Right ventricle myocardium inferior (tissue), 1 donor: ENCODE results near the gene GPC6. TPM values are rescaled to one million over a fixed set of nuclear protein-coding genes. Genes with fewer than 3 reads are reported as not detected.

Experiments used
- ATAC-seq: fragments of 200-7000 bp; cut with Tn5 transposase; one replicate; pipeline ENCODE4 v1.9.1; 2020; ENCODE audit warnings: mild to moderate bottlenecking, moderate library complexity
- DNase-seq: peaks from one replicate; pipeline ENCODE4 v3.0.0; 2021; ENCODE audit errors: missing footprints
- intact Hi-C: fragments of 100-400 bp; cut with DNase I; formaldehyde crosslinking; loops from one replicate; pipeline ENCODE4 v1.11.0; 2022
- total RNA-seq: library from RNA; stranded (reverse); fragmentation: NEBNext Ultra II Directional; extraction: Animal tissue kit (Norgen Biotek cat#: 25700); gene quantifications from one replicate; pipeline ENCODE4 v1.2.1, GENCODE V29; 2021
- donor health status: DM: no; HTN: yes; CAD: no; lungs with severe emphysema.

GPC6 gene
- total RNA-seq, 1 donor from 2014 or later = 2.6 TPM

DNA sequence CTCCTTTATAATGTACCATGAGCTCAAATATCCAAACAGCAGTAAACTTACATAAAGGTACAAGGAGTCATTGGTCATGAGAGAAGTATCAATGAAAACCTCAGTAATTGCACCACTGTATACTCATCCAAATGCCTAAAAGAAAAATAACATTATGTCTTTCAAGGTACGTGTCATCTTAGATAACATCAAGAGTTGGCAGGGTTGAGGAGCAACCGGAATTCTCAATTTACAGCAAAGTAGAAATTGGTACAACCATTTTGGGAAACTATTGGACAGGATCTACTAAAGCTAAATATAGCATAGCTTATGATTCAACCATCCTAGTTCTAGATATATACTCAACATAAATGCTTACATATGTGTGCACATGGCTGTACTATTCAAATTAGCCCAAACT, 502.8 kb downstream of the GPC6 start:
- intact Hi-C loops = no loop called here
- DNase-seq = no peak
- ATAC-seq = no peak

- intact Hi-C loops = no loop called here
- DNase-seq (no peak), ATAC-seq (no peak)
These were observed 504.2 kb downstream of the GPC6 start for GRCh38 chr13:93730780-93731179.

DNA sequence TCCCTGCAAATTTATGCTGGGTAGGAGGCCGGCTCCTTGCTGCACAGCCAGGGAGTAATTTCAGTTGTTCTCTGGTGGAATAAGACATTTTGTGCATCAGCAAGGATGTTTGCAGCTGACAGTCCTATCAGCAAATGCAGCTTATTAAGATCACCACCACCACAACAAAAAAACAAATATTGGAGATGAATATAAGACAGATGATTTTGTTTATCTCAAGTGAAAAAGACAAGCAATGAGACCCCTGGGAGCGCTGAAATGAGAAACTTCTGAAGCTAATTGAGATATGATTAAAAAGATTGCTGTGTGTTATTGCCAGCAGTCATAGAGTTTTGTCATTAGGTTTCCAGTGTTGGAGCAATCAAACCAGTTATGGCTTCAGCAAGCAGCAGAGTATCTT, 505.6 kb downstream of the GPC6 start:
- ATAC-seq (no peak), DNase-seq (no peak)
- intact Hi-C loops = no loop called here

DNA sequence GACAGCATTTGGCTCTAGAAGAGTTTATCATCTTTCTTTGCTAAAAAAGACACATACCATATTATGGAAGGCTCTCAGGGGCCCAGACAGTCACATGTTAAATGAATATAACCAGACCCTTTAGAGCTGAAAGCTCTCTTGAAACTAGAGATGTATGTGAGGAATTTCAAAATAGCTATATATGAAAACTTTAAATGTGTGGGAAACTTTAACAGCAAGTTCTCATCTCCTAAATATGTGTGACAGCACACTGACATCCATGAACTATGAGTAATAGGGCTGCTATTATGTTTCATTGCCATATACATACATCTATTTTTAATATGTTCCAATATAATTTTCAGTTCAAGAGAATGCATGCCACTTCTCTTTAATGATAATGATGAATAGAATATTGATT, 509.5 kb downstream of the GPC6 start:
- DNase-seq (no peak), ATAC-seq (no peak)
- intact Hi-C loops = no loop called here

GRCh38 chr13:93736909-93737308, 510.3 kb downstream of the GPC6 start:
- no peak for ATAC-seq
- DNase-seq = no peak
- intact Hi-C loops = no loop called here

GRCh38 chr13:93740334-93740733, 513.7 kb downstream of the GPC6 start:
- no peak for ATAC-seq
- intact Hi-C loops = no loop called here

DNA sequence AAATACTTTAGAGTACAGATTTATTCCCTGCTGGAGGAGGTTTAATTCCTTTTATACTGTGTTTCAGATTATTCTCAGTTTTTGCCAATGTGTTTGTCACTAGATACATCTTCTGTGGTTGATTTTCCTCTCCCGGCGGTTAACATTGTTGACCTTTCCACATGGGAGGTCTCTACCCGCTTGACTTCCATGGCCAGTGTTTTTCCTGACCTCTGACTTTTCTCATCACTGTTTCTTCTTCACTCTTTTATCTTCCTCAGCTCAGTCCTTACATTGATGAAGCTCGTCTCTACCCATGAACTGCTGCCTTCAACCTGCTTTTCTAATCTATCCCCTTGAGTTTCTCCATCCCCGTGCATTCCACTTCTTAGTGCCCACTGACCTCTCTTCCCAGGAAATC, 517.4 kb downstream of the GPC6 start:
- ATAC-seq (no peak), DNase-seq (no peak)
- intact Hi-C loops = no loop called here

More at GRCh38 chr13:93740334-93740733, 513.7 kb downstream of the GPC6 start:
- no peak for DNase-seq

DNA sequence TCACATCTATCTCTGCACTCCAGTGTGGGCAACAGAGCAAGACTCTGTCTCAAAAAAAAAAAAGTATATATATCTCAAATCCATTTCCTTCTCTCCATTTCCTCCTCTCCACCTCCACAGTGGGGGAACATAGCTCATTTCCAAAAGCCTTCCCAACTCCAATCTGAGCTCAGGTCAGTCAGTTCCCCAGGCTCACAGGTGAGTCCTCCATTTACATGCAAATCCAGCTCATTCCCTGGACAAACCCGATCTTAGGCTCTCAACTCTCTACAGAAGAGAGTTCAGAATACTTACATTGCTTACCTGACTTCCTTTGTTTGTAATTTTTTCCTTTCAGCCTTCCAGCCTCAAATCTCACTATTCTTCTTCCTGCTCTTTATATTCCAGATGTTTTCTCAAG, 518.3 kb downstream of the GPC6 start:
- DNase-seq (no peak), ATAC-seq (no peak)
- intact Hi-C loops = no loop called here

GRCh38 chr13:93745884-93746283, 519.3 kb downstream of the GPC6 start:
- ATAC-seq (no peak), DNase-seq (no peak)
- intact Hi-C loops = no loop called here

DNA sequence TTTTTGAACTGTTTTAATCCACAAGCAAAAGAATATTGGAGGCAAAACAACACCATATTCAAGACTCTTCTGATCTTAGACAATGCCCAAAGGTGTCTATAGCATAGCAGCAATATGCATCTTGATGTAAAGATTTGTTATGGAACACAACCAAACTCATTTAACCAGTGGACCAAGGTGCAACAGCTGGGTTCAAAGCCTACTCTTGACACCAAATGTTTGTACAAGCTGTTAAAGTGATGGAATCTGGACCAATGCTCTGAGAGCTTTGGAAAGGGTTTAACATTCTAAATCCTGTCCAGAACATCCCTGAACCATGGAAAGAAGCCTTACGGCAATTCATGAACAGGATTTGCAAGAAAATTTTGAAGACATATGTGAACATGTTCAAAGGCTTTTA, 520.0 kb downstream of the GPC6 start:
- DNase-seq (no peak), ATAC-seq (no peak)
- intact Hi-C loops = no loop called here

DNA sequence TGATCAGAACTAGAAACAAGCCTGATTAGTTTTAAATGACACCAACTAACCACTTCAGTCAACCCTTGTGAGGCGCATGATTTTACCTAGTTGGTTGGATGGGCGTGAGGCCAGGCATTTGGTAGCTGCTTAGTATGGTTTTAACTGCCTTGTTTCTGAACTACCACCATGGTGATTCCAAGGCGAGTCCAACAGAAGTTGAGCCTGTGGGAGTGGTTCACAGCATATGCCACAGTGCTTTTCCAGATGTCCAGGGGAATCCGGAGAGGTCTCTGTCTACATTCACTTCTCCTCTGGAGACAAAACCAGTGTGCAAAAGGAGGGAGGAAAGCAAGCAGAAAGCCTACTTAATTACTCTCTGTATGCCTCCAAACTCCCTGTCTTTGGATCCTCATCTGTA, 524.1 kb downstream of the GPC6 start:
- ATAC-seq (no peak), DNase-seq (no peak)
- intact Hi-C loops = no loop called here

GRCh38 chr13:93751117-93751516, 524.5 kb downstream of the GPC6 start:
- ATAC-seq = no peak
- DNase-seq = no peak
- intact Hi-C loops = no loop called here

DNA sequence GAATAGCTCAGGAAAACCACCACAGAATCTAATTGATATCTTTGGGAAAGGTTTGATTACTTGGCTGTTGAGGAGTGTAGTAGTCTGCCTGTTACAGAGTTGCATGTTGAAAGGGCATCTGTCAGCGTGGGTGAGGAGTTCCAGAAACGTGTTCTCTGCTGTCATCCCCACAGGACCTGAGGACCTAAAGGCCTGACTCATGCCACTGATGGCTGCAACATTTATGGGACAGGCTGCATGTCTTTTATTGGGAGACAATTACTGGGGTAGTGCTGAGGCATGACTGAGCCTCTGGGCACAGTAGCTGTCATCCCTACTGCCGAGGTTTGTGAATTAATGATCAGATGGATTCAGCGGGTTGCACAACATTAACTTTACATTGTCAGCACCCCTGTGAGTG, 525.9 kb downstream of the GPC6 start:
- DNase-seq = no peak
- peak; percentile 68 for ATAC-seq
- intact Hi-C loops = no loop called here

DNA sequence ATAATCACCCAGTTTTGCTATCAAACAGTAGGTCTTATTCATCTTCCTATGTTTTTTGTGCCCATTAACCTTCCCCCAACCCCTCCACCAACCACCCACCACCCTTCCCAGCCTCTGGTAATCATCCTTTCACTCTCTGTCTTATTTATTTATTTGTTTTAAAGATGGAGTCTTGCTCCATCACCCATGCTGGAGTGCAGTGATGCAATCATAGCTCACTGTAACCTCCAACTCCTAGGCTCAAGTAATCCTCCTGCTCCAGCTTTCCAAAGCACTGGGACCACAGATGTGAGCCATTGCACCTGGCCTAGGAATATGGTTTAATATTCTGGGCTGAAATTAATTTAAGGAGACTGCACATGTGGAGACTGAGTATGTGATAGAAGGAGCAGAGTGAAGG, 527.0 kb downstream of the GPC6 start:
- intact Hi-C loops = no loop called here
- ATAC-seq (no peak), DNase-seq (no peak)

DNA sequence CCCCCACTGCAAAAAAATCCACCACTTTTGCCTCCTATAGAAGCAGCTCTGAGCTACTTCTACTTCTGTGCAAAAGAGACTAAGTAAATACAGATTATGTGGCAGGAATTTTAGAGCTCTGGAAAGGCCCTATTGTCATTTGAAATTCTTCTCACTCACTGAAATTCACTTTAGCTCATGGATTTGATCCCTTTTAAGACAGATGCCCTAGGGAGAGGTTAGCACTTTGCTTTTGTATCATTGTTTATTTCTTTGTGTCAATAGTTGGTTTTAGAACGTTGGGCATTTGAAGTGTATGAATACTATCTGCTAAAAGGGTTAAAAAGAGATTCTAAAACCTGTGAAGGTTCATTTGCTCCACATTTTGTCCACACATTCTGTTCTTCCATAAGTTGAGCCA, 528.7 kb downstream of the GPC6 start:
- intact Hi-C loops = no loop called here
- DNase-seq (no peak), ATAC-seq (no peak)

DNA sequence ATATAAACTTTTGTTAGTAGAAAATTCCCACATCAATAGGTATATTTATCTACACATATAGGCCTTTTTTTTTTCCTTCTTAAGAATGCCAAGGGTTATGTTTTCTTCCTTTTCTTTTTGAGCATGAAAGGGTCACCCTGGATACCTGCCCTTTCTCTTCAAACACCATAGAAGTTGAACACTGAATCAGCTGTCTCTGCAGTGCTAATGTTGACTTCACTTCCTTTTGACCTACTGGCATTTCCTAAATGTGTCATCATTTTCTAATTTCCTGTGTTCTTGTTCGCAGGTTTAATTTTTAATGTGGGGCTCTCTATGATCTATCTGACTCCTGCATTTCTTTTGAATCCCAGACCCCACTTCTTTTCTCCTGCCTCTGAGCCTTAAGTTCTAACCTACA, 532.0 kb downstream of the GPC6 start:
- ATAC-seq (no peak), DNase-seq (no peak)
- intact Hi-C loops = no loop called here

DNA sequence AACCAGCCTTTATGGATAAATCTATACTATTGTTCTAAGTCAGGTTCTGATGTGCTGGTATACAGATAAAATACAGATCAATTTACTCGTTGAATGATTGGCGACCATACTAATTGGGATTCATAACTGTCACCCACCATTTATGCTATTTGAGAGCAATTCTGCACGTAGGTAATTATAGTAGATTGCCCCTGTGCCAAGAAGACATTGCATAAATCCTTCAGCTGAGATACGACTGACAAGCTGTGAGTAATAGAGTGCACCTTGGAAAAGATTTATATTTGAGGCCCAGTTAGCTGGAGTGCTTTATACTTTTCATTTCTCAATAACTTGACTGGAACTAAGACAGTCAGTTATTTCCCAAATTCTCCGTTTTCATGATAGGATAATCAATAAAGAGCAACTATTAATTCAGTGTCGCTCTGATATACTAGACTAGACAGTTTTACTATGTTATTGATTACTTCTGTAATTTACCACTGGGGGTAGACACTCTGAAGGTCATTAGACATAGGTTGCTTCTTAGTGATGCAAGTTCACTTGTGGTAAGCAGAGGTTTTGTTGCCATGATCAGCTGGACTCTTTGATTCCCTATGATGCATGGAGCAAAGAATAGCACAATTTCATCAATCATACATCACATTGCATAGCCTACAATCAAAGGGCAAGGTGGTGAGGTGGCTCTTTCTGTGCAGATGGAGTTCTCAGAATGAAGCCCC, 536.3 kb downstream of the GPC6 start:
- intact Hi-C loops = no loop called here

DNA sequence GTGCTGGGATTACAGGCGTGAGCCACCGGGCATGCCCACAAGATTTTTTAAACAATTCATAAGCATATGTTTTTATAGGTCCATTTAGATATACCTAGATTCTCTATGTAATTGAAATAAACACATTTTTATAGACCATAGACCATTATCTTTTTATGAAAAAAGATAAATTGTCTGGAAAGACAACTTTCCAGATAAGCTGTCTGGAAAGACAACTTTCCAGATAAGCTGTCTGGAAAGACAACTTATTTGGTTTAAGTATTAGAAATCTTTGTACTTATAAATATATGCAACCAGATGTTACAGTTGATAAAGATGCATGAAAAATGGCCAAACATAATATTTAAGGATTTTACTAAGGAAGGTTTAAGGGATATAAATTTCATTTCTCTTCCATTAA, 538.5 kb downstream of the GPC6 start:
- intact Hi-C loops = no loop called here
- DNase-seq = no peak
- ATAC-seq = no peak

More for the DNA sequence above, 536.3 kb downstream of the GPC6 start:
- DNase-seq (no peak), ATAC-seq (no peak)

GRCh38 chr13:93765811-93766210, 539.2 kb downstream of the GPC6 start:
- no peak for ATAC-seq
- no peak for DNase-seq
- intact Hi-C loops = no loop called here

DNA sequence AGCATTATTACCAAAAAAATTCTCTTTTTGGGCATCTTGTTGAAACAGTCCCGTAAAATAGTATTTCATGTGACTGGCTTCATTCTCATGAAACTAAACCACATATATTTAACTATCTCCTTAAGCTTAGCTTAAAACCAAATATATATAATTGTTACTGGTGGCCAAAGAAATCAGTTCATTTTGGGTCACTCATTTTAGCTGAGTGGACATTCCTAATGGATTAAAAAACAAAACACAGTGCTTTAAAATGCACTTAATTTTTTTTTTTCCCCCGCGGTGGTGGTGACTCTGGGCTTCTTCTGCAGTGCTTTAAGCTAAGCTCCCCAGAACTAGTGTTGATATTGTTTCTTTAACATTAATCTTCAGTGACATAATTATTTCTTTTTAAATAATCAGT, 540.1 kb downstream of the GPC6 start:
- intact Hi-C loops = no loop called here
- ATAC-seq = no peak
- no peak for DNase-seq

GRCh38 chr13:93767180-93767916, 540.7 kb downstream of the GPC6 start:
- ATAC-seq = no peak
- intact Hi-C loops = no loop called here
- DNase-seq = no peak
